Measurements from ENCODE around the gene RTL1. TPM values are rescaled to one million over a fixed set of nuclear protein-coding genes. Genes with fewer than 3 reads are reported as not detected.

The RTL1 gene
- total and polyA plus RNA-seq, 2 experiments from 2014 or later, result 0.36 TPM; not detected in 1

GRCh38 chr14:100859781-100860180 lies 43.7 kb downstream of the RTL1 start:
- Histone ChIP-seq H3K9me2 (ENCODE audit: insufficient read depth) (no peaks in the 10 kb centered on the region), H3K9ac (no peak overlapping the region), H4K20me1 (ENCODE audit: insufficient read depth) (peaks cover 9% of the 10 kb centered on the region; the same call in 1 of the 2 replicates), H3K79me2 (ENCODE audit: insufficient read depth) (peaks cover 83% of the 10 kb centered on the region), H2AFZ (no peak overlapping the region), H3K4me2 (ENCODE audit: unreplicated experiment) (no peak overlapping the region), H3K9me3 (ENCODE audit: low read depth) (no peaks in the 10 kb centered on the region), H3K4me3 (no peak overlapping the region), H3K36me3 (ENCODE audit: low read depth) (peaks cover 24% of the 10 kb centered on the region), H3F3A (ENCODE audit: insufficient read depth) (peaks cover 16% of the 10 kb centered on the region), H3K4me1 (ENCODE audit: insufficient read depth) (peaks cover 16% of the 10 kb centered on the region), H3K27me3 (replicated peaks; ENCODE audit: insufficient read depth) (no peaks in the 10 kb centered on the region), H3K27ac (no peak overlapping the region)
- in situ Hi-C loops (cut with MboI), result no loop called here
- no peak for TF ChIP-seq EZH2 (IDR thresholded peaks at IDR 0.05; ENCODE audit: insufficient read depth, poor library complexity, severe bottlenecking)
- no peak for TF ChIP-seq EZH2phosphoT487 (IDR thresholded peaks at IDR 0.05; ENCODE audit: insufficient read depth, low read depth)
- no peak for DNase-seq
- 87 to 89% methylated on average over 18 of the region's 18 CpGs for WGBS, 2 experiments (ENCODE audit: low coverage in 1 of 2, low lambda C conversion rate in 2 of 2, missing lambda C conversion rate in 2 of 2)

GRCh38 chr14:100858838-100859220 lies 44.7 kb downstream of the RTL1 start:
- WGBS, 2 experiments (ENCODE audit: low coverage in 1 of 2, low lambda C conversion rate in 2 of 2, missing lambda C conversion rate in 2 of 2), result 75% methylated on average over 8 of the region's 8 CpGs
- H4K20me1 ChIP-seq (ENCODE audit: insufficient read depth), result peaks cover 9% of the 10 kb centered on the region; the same call in 1 of the 2 replicates
- in situ Hi-C loops (cut with MboI), result no loop called here

GRCh38 chr14:100857923-100858837 lies 45.3 kb downstream of the RTL1 start:
- no peak for DNase-seq
- H3K27me3 ChIP-seq (replicated peaks; ENCODE audit: insufficient read depth), result no peaks in the 10 kb centered on the region
- H3K9ac ChIP-seq, result no peak overlapping the region
- no peak overlapping the region for H3K4me3 ChIP-seq
- peaks cover 9% of the 10 kb centered on the region; the same call in 1 of the 2 replicates for H3F3A ChIP-seq (ENCODE audit: insufficient read depth)
- H3K9me2 ChIP-seq (ENCODE audit: insufficient read depth), result no peaks in the 10 kb centered on the region
- no peaks in the 10 kb centered on the region for H3K9me3 ChIP-seq (ENCODE audit: low read depth)
- H3K4me1 ChIP-seq (ENCODE audit: insufficient read depth), result peaks cover 10% of the 10 kb centered on the region
- no peak overlapping the region for H3K27ac ChIP-seq
- WGBS, 2 experiments (ENCODE audit: low coverage in 1 of 2, low lambda C conversion rate in 2 of 2, missing lambda C conversion rate in 2 of 2), result 78 to 79% methylated on average over 13 to 17 of the region's 17 CpGs
- peaks cover 12% of the 10 kb centered on the region; the same call in 1 of the 2 replicates for H3K36me3 ChIP-seq (ENCODE audit: low read depth)
- no peak overlapping the region for H3K4me2 ChIP-seq (ENCODE audit: unreplicated experiment)
- no peak overlapping the region for H2AFZ ChIP-seq
- TF ChIP-seq EZH2phosphoT487 (IDR thresholded peaks at IDR 0.05; ENCODE audit: insufficient read depth, low read depth) (no peak), EZH2 (IDR thresholded peaks at IDR 0.05; ENCODE audit: insufficient read depth, poor library complexity, severe bottlenecking) (no peak)
- H3K79me2 ChIP-seq (ENCODE audit: insufficient read depth), result peaks cover 85% of the 10 kb centered on the region
- in situ Hi-C loops (cut with MboI), result no loop called here
- peaks cover 9% of the 10 kb centered on the region; the same call in 1 of the 2 replicates for H4K20me1 ChIP-seq (ENCODE audit: insufficient read depth)

More at GRCh38 chr14:100858838-100859220, 44.7 kb downstream of the RTL1 start:
- Histone ChIP-seq H3K79me2 (ENCODE audit: insufficient read depth) (peaks cover 85% of the 10 kb centered on the region), H3K4me2 (ENCODE audit: unreplicated experiment) (no peak overlapping the region), H3K27me3 (replicated peaks; ENCODE audit: insufficient read depth) (no peaks in the 10 kb centered on the region), H3K27ac (no peak overlapping the region), H3K36me3 (ENCODE audit: low read depth) (peaks cover 16% of the 10 kb centered on the region), H3K9me3 (ENCODE audit: low read depth) (no peaks in the 10 kb centered on the region), H3K4me3 (no peak overlapping the region), H3K4me1 (ENCODE audit: insufficient read depth) (peaks cover 10% of the 10 kb centered on the region), H3F3A (ENCODE audit: insufficient read depth) (peaks cover 9% of the 10 kb centered on the region), H2AFZ (no peak overlapping the region), H3K9me2 (ENCODE audit: insufficient read depth) (no peaks in the 10 kb centered on the region), H3K9ac (no peak overlapping the region)
- no peak for DNase-seq
- no peak for TF ChIP-seq EZH2phosphoT487 (IDR thresholded peaks at IDR 0.05; ENCODE audit: insufficient read depth, low read depth)
- no peak for TF ChIP-seq EZH2 (IDR thresholded peaks at IDR 0.05; ENCODE audit: insufficient read depth, poor library complexity, severe bottlenecking)

- WGBS, 2 experiments (ENCODE audit: low coverage in 1 of 2, low lambda C conversion rate in 2 of 2, missing lambda C conversion rate in 2 of 2), result 81 to 83% methylated on average over 14 of the region's 14 CpGs
- Histone ChIP-seq H3K9me2 (ENCODE audit: insufficient read depth) (no peaks in the 10 kb centered on the region), H3F3A (ENCODE audit: insufficient read depth) (0 out of 2 replicates have a peak, but pooled peaks cover 9% of the 10 kb centered on the region), H3K79me2 (ENCODE audit: insufficient read depth) (peaks cover 85% of the 10 kb centered on the region), H3K27ac (no peak overlapping the region), H3K9ac (no peak overlapping the region), H2AFZ (no peak overlapping the region), H3K27me3 (replicated peaks; ENCODE audit: insufficient read depth) (no peaks in the 10 kb centered on the region), H3K36me3 (ENCODE audit: low read depth) (peaks cover 5% of the 10 kb centered on the region; the same call in 1 of the 2 replicates), H3K4me1 (ENCODE audit: insufficient read depth) (peaks cover 4% of the 10 kb centered on the region), H3K4me2 (ENCODE audit: unreplicated experiment) (no peak overlapping the region), H3K9me3 (ENCODE audit: low read depth) (no peaks in the 10 kb centered on the region), H3K4me3 (no peak overlapping the region), H4K20me1 (ENCODE audit: insufficient read depth) (peaks cover 6% of the 10 kb centered on the region; the same call in 1 of the 2 replicates)
- TF ChIP-seq EZH2 (IDR thresholded peaks at IDR 0.05; ENCODE audit: insufficient read depth, poor library complexity, severe bottlenecking) (no peak), EZH2phosphoT487 (IDR thresholded peaks at IDR 0.05; ENCODE audit: insufficient read depth, low read depth) (no peak)
- DNase-seq, result no peak
- in situ Hi-C loops (cut with MboI), result no loop called here
These were observed 46.1 kb downstream of the RTL1 start for GRCh38 chr14:100857233-100857922.

Data from GM23248 (cell line).